CD14-positive monocyte (primary cell): Measurements from ENCODE around the gene NDP. TPM values are rescaled to one million over a fixed set of nuclear protein-coding genes. Genes with fewer than 3 reads are reported as not detected.

Source experiments
- DNase-seq, 3 donors: peaks; one replicate each; pipeline ENCODE4 v3.0.0-alpha.2; 2011 to 2022
- H2AFZ ChIP-seq: 2 replicates; pipeline ENCODE4 v1.6.0; 2012; ENCODE audit warnings: mild to moderate bottlenecking, low read depth, low read length, inconsistent platforms; ENCODE audit not compliant: insufficient read depth, poor library complexity, severe bottlenecking
- H3K27ac ChIP-seq, 2 donors: 1 replicate in 1 of 2; 2 replicates in 1 of 2; pipeline ENCODE4 v1.5.1; 2012 to 2013; ENCODE audit warnings: low read length in 2 of 2, control low read depth in 1 of 2, inconsistent platforms in 1 of 2, low read depth in 1 of 2, mild to moderate bottlenecking in 1 of 2
- H3K27me3 ChIP-seq, 2 donors: one replicate each; pipeline versions ENCODE4 v1.6.0 to v1.6.1; 2011 to 2013; ENCODE audit warnings: low read length in 2 of 2; ENCODE audit not compliant: control insufficient read depth in 2 of 2, insufficient read depth in 2 of 2
- H3K36me3 ChIP-seq, 2 donors: replicated peaks in 1 of 2; 1 replicate in 1 of 2; 2 replicates in 1 of 2; pipeline versions ENCODE4 v1.5.1 to v1.6.1; 2012 to 2013; ENCODE audit warnings: low read length in 2 of 2, control low read depth in 1 of 2, inconsistent platforms in 1 of 2, mild to moderate bottlenecking in 1 of 2; ENCODE audit not compliant: insufficient read depth in 2 of 2, control insufficient read depth in 1 of 2
- H3K4me1 ChIP-seq, 2 donors: 1 replicate in 1 of 2; 2 replicates in 1 of 2; pipeline versions ENCODE4 v1.5.1 to v1.6.1; 2012 to 2013; ENCODE audit warnings: low read length in 2 of 2, control low read depth in 1 of 2, inconsistent platforms in 1 of 2, mild to moderate bottlenecking in 1 of 2, moderate library complexity in 1 of 2; ENCODE audit not compliant: insufficient read depth in 2 of 2, control insufficient read depth in 1 of 2
- H3K4me2 ChIP-seq: replicated peaks from 2 replicates; pipeline ENCODE3; 2012; ENCODE audit warnings: low read length, moderate library complexity, mild to moderate bottlenecking; ENCODE audit not compliant: poor library complexity, severe bottlenecking; ENCODE audit errors: extremely low read depth
- H3K4me3 ChIP-seq, 3 experiments: fragments of 200-600 bp in 1 of 3; sonication (generic) in 1 of 3; replicated peaks in 1 of 3; 1 replicate in 2 of 3; 2 replicates in 1 of 3; pipeline ENCODE4 v1.5.1; 2011 to 2013; ENCODE audit warnings: low read length in 3 of 3, mild to moderate bottlenecking in 3 of 3, control low read depth in 2 of 3, low read depth in 2 of 3, inconsistent platforms in 1 of 3, moderate library complexity in 1 of 3
- H3K79me2 ChIP-seq: 2 replicates; pipeline ENCODE4 v1.6.0; 2012; ENCODE audit warnings: mild to moderate bottlenecking, control low read depth, inconsistent platforms, low read length, moderate library complexity; ENCODE audit not compliant: insufficient read depth
- H3K9ac ChIP-seq: 2 replicates; pipeline ENCODE4 v1.6.0; 2017; ENCODE audit warnings: low read length, mild to moderate bottlenecking; ENCODE audit not compliant: insufficient read depth, poor library complexity, severe bottlenecking
- H3K9me3 ChIP-seq, 2 donors: replicated peaks in 1 of 2; 1 replicate in 1 of 2; 2 replicates in 1 of 2; pipeline versions ENCODE4 v1.5.1 to v1.6.1; 2012 to 2013; ENCODE audit warnings: low read length in 2 of 2, control low read depth in 1 of 2; ENCODE audit not compliant: control insufficient read depth in 1 of 2, insufficient read depth in 1 of 2
- H4K20me1 ChIP-seq: 2 replicates; pipeline ENCODE4 v1.6.0; 2012; ENCODE audit warnings: mild to moderate bottlenecking, low read length, control low read depth, moderate library complexity; ENCODE audit not compliant: insufficient read depth
- H3K27ac Mint-ChIP-seq, 7 donors: one replicate each; pipeline ENCODE4 v1.8.0; 2020; ENCODE audit warnings: mild to moderate bottlenecking in 7 of 7, mixed read lengths in 7 of 7, moderate library complexity in 6 of 7, inconsistent platforms in 2 of 7
- H3K27me3 Mint-ChIP-seq, 3 donors: one replicate each; pipeline ENCODE4 v1.8.0; 2021 to 2022; ENCODE audit warnings: low read depth in 3 of 3, mild to moderate bottlenecking in 3 of 3, mixed read lengths in 3 of 3, moderate library complexity in 3 of 3, inconsistent platforms in 1 of 3
- H3K36me3 Mint-ChIP-seq, 2 donors: one replicate each; pipeline ENCODE4 v1.8.0; 2020; ENCODE audit warnings: mixed read lengths in 2 of 2, inconsistent platforms in 1 of 2, mild to moderate bottlenecking in 1 of 2
- H3K4me1 Mint-ChIP-seq: one replicate; pipeline ENCODE4 v1.8.0; 2020; ENCODE audit warnings: mild to moderate bottlenecking, mixed read lengths
- H3K4me3 Mint-ChIP-seq, 2 donors: one replicate each; pipeline ENCODE4 v1.8.0; 2020; ENCODE audit warnings: mild to moderate bottlenecking in 2 of 2, mixed read lengths in 2 of 2, moderate library complexity in 1 of 2
- H3K9me3 Mint-ChIP-seq, 7 donors: one replicate each; pipeline ENCODE4 v1.8.0; 2020 to 2022; ENCODE audit warnings: mixed read lengths in 7 of 7, mild to moderate bottlenecking in 6 of 7, moderate library complexity in 6 of 7, inconsistent platforms in 2 of 7
- CTCF ChIP-seq: fragments of 200-600 bp; IDR thresholded peaks from one replicate; pipeline ENCODE4 v1.8.0; 2022; ENCODE audit warnings: antibody characterized with exemption, mild to moderate bottlenecking
- WGBS: methylation state at CpG from one replicate; pipeline ENCODE4 v1.1.5; 2013; ENCODE audit warnings: missing lambda C conversion rate; ENCODE audit not compliant: insufficient coverage; 5-methylcytosine and 5-hydroxymethylcytosine counted together
- intact Hi-C, 2 donors: fragments of 100-400 bp; cut with micrococcal nuclease; formaldehyde crosslinking; loops; one replicate each; pipeline versions ENCODE4 v1.15.0 to v1.15.1; 2023
- polyA plus RNA-seq, 3 donors: library from polyadenylated mRNA; depleted of rRNA in 1 of 3; unstranded in 2 of 3; stranded (reverse) in 1 of 3; fragments of 300-500 nt in 2 of 3; fragments of >200 nt in 1 of 3; fragmentation: Illumina TruSeq in 2 of 3; gene quantifications; 1 replicate in 2 of 3; 2 replicates in 1 of 3; pipeline ENCODE4 v1.2.3, GENCODE V29; 2012 to 2021

NDP gene
- polyA plus RNA-seq, 3 donors: not detected

DNA sequence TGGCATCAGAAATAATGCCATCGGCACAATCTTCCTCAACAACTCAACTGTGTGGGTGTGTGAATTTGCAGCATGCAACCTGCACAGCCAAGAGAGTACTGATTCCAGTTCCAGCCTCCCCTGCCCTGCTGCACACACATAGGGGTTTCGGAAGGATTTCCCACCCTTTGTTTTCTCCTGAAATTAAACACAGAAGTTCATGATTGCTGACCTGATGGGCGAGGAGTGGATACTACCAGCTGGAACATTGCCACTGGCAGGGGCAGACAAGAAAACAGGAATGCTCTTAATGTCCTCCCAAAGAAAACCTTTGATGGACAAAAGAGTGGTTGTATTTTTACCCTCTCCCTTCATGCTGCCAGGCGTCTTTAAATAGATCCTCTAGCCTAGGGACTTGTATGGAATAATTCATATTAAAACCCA, 4.8 kb downstream of the NDP start:
- no peak overlapping the region for H2AFZ ChIP-seq
- H3K79me2 ChIP-seq: no peaks in the 10 kb centered on the region
- peaks cover 8% of the 10 kb centered on the region for H3K4me1 Mint-ChIP-seq
- no peak overlapping the region for H3K9ac ChIP-seq
- H3K4me3 ChIP-seq: no peak overlapping the region
- intact Hi-C loops: loop anchor here in 1 of 2 donors (10.0 kb wide), 1 partner anchor 46 kb away; no protein-coding TSS in a partner anchor
- peaks cover 0 to 4% of the 10 kb centered on the region in 2 donors for H3K4me1 ChIP-seq
- no peaks in the 10 kb centered on the region for H3K36me3 Mint-ChIP-seq
- H4K20me1 ChIP-seq: no peaks in the 10 kb centered on the region
- H3K36me3 ChIP-seq: no peaks in the 10 kb centered on the region
- H3K9me3 Mint-ChIP-seq: peaks cover 0 to 2% (median 0%) of the 10 kb centered on the region in 7 donors
- peak overlapping the region in 1 of 7 donors; percentile 35 for H3K27ac Mint-ChIP-seq
- H3K9me3 ChIP-seq: no peaks in the 10 kb centered on the region
- H3K27ac ChIP-seq: no peak overlapping the region
- no CpG with 5 or more reads among the region's 4 CpGs for WGBS
- H3K4me2 ChIP-seq: no peak overlapping the region
- H3K27me3 ChIP-seq: peaks cover 14 to 38% of the 10 kb centered on the region in 2 donors
- no peak for TF ChIP-seq CTCF
- no peak for DNase-seq
- peaks cover 12 to 40% (median 25%) of the 10 kb centered on the region in 3 donors for H3K27me3 Mint-ChIP-seq
- H3K4me3 Mint-ChIP-seq: no peak overlapping the region

- H3K4me1 Mint-ChIP-seq: no peaks in the 10 kb centered on the region
- intact Hi-C loops: loop anchor here (5.0 to 10.0 kb wide), 2 partner anchors 50 to 277 kb away; no protein-coding TSS in a partner anchor
- Histone ChIP-seq H2AFZ (no peak overlapping the region), H3K4me2 (no peak overlapping the region), H3K9me3 (no peaks in the 10 kb centered on the region), H4K20me1 (no peaks in the 10 kb centered on the region), H3K9ac (no peak overlapping the region), H3K4me3 (no peak overlapping the region), H3K4me1 (no peaks in the 10 kb centered on the region), H3K27me3 (peaks cover 0 to 22% of the 10 kb centered on the region in 2 donors), H3K27ac (no peak overlapping the region), H3K36me3 (no peaks in the 10 kb centered on the region), H3K79me2 (no peaks in the 10 kb centered on the region)
- H3K27me3 Mint-ChIP-seq: peaks cover 0 to 17% (median 9%) of the 10 kb centered on the region in 3 donors
- H3K27ac Mint-ChIP-seq: no peak overlapping the region
- no peak overlapping the region for H3K4me3 Mint-ChIP-seq
- no peaks in the 10 kb centered on the region for H3K9me3 Mint-ChIP-seq
- no peak for DNase-seq
- H3K36me3 Mint-ChIP-seq: no peaks in the 10 kb centered on the region
- no peak for TF ChIP-seq CTCF
- WGBS: no CpG with 5 or more reads among the region's 3 CpGs
These were observed 8.3 kb downstream of the NDP start for GRCh38 chrX:43964936-43965335.
